K562 (cell line): ENCODE measurements around the gene SLC27A4. TPM values are rescaled to one million over a fixed set of nuclear protein-coding genes. Genes with fewer than 3 reads are reported as not detected.

Source experiments
- CBX2 ChIP-seq: fragments of 200-600 bp; sonication (generic); IDR thresholded peaks from one replicate; pipeline ENCODE4 v1.6.1; 2012; ENCODE audit warnings: mild to moderate bottlenecking, low read length, inconsistent platforms; ENCODE audit not compliant: insufficient read depth, poor library complexity, severe bottlenecking
- EGR1 ChIP-seq: fragments of 450-650 bp; conservative IDR thresholded peaks from 2 replicates; pipeline ENCODE4 v1.6.1; 2017; ENCODE audit warnings: mild to moderate bottlenecking
- ELK1 ChIP-seq: sonication (generic); formaldehyde crosslinking; IDR thresholded peaks from 2 replicates; pipeline ENCODE4 v1.8.1; 2022; ENCODE audit warnings: missing genetic modification reagents
- ETS1 ChIP-seq: conservative IDR thresholded peaks from 2 replicates; pipeline ENCODE4 v1.6.1; 2011; ENCODE audit warnings: low read depth, mild to moderate bottlenecking, low read length; ENCODE audit not compliant: control insufficient read depth
- ETV6 ChIP-seq, 3 experiments: fragments of 150-350 bp in 1 of 3; sonication (generic) in 1 of 3; formaldehyde crosslinking in 1 of 3; IDR thresholded peaks; 2 replicates each; pipeline versions ENCODE4 v1.6.1 to v1.8.0; 2014 to 2022; ENCODE audit warnings: borderline replicate concordance in 2 of 3, low read depth in 2 of 3, antibody characterized with exemption in 1 of 3, low read length in 1 of 3, mild to moderate bottlenecking in 1 of 3, missing genetic modification reagents in 1 of 3
- MITF ChIP-seq: IDR thresholded peaks from 2 replicates; pipeline ENCODE4 v1.6.1; 2014; ENCODE audit warnings: antibody characterized with exemption
- MXI1 ChIP-seq: IDR thresholded peaks from 2 replicates; pipeline ENCODE4 v1.6.1; 2011; ENCODE audit warnings: low read depth, mild to moderate bottlenecking, improper control_type of control experiment, low read length
- PHF20 ChIP-seq: fragments of 450-650 bp; IDR thresholded peaks from 2 replicates; pipeline ENCODE4 v1.6.1; 2018; ENCODE audit not compliant: partially characterized antibody
- POLR2G ChIP-seq: fragments of 200-400 bp; formaldehyde crosslinking; IDR thresholded peaks from 2 replicates; pipeline ENCODE4 v1.6.1; 2017; ENCODE audit warnings: low read depth, mild to moderate bottlenecking, antibody characterized with exemption, low read length, moderate library complexity
- RBM14 ChIP-seq: fragments of 200-400 bp; formaldehyde crosslinking; IDR thresholded peaks from 2 replicates; pipeline ENCODE4 v1.6.1; 2018; ENCODE audit warnings: low read depth, mild to moderate bottlenecking, low read length, moderate library complexity, borderline replicate concordance; ENCODE audit not compliant: insufficient read depth
- SNRNP70 ChIP-seq: fragments of 200-400 bp; formaldehyde crosslinking; optimal IDR thresholded peaks from 2 replicates; pipeline ENCODE3; 2017; ENCODE audit warnings: low read depth, low read length
- VEZF1 ChIP-seq: fragments of 200-800 bp; sonication (Bioruptor generic); IDR thresholded peaks from 2 replicates; pipeline ENCODE4 v1.6.1; 2017; ENCODE audit warnings: missing genetic modification characterization, missing compliant biosample characterization
- XRCC4 ChIP-seq: IDR thresholded peaks from one replicate; pipeline ENCODE4 v1.6.1; 2011; ENCODE audit not compliant: insufficient read depth, insufficient read length; ENCODE audit errors: extremely low read depth
- ZFPM2 ChIP-seq: fragments of 250-450 bp; sonication (Bioruptor Pico); IDR thresholded peaks from 2 replicates; pipeline ENCODE4 v1.5.1; 2022; ENCODE audit warnings: mild to moderate bottlenecking
- ZNF217 ChIP-seq: sonication (generic); formaldehyde crosslinking; IDR thresholded peaks from 2 replicates; pipeline ENCODE4 v1.8.0; 2022; ENCODE audit warnings: mild to moderate bottlenecking, missing genetic modification reagents
- ZNF699 ChIP-seq: fragments of 250-450 bp; sonication (Bioruptor Pico); IDR thresholded peaks from 2 replicates; pipeline ENCODE4 v1.8.0; 2021; ENCODE audit warnings: mild to moderate bottlenecking, moderate library complexity; ENCODE audit not compliant: insufficient replicate concordance
- ZNF740 ChIP-seq, 3 experiments: fragments of 200-800 bp in 1 of 3; sonication (Bioruptor generic) in 1 of 3; sonication (generic) in 1 of 3; formaldehyde crosslinking in 1 of 3; IDR thresholded peaks; 2 replicates each; pipeline versions ENCODE4 v1.6.1 to v1.8.0; 2016 to 2022; ENCODE audit warnings: mild to moderate bottlenecking in 2 of 3, missing compliant biosample characterization in 2 of 3, missing genetic modification characterization in 2 of 3, missing genetic modification reagents in 1 of 3
- polyA plus RNA-seq, 8 experiments: library from polyadenylated mRNA; depleted of rRNA in 4 of 8; stranded (reverse) in 5 of 8; unstranded in 3 of 8; fragments of >200 nt; fragmentation: Nextera tagmentation in 2 of 8; fragmentation: Illumina TruSeq in 1 of 8; extraction: Ambion mirVana in 2 of 8; extraction: Trizol in 1 of 8; gene quantifications; 2 replicates each; pipeline versions ENCODE4 v1.2.1 to v1.2.3, GENCODE V29; 2011 to 2014; ENCODE audit warnings: inconsistent platforms in 1 of 8, missing spikeins in 1 of 8
- total RNA-seq, 7 experiments: library from RNA; depleted of rRNA in 6 of 7; stranded (reverse); fragments of >200 nt in 6 of 7; fragmentation: Illumina TruSeq in 2 of 7; extraction: Trizol in 2 of 7; gene quantifications; 2 replicates each; pipeline versions ENCODE4 v1.2.1 to v1.2.3, GENCODE V29; 2011 to 2021; ENCODE audit warnings: low replicate concordance in 1 of 7

The SLC27A4 gene
- total and polyA plus RNA-seq, 9 of the 15 experiments (the other 6 are each of a cell fraction or from before 2014, with no cell fraction given): 0.25 to 35.7 (median 14.0) TPM

GRCh38 chr9:128370752-128371629 lies 30.7 kb downstream of the SLC27A4 start, which contains the start of gene URM1 (continued):
- TF ChIP-seq ZNF740 (CRISPR knock-in tag; IDR thresholded peaks at IDR 0.05): no peak
- peak in 1 of 2 experiments; percentile 43; a peak in 1 of 4 replicates for TF ChIP-seq ZNF740 (tag; IDR thresholded peaks at IDR 0.05)
- no peak for TF ChIP-seq ZFPM2 (CRISPR knock-in tag)
- peak; percentile 77 for TF ChIP-seq ETS1
- peak in 1 of 2 experiments; percentile 56; a peak in 2 of 4 replicates for TF ChIP-seq ETV6 (IDR thresholded peaks at IDR 0.05; ENCODE audit: borderline replicate concordance in 1 of 2, low read depth in 2 of 2, low read length in 1 of 2)
- no peak for TF ChIP-seq ETV6 (CRISPR knock-in tag; IDR thresholded peaks at IDR 0.05; ENCODE audit: borderline replicate concordance)
- TF ChIP-seq POLR2G: peak; percentile 85
- peak; percentile 99 for TF ChIP-seq PHF20
- no peak for TF ChIP-seq XRCC4
- no peak for TF ChIP-seq ZNF699
- peak; percentile 93 for TF ChIP-seq MXI1
- TF ChIP-seq CBX2: no peak
- TF ChIP-seq ZNF217: no peak
- no peak for TF ChIP-seq SNRNP70
- TF ChIP-seq EGR1: no peak
- TF ChIP-seq VEZF1 (CRISPR knock-in tag): peak; percentile 88
- TF ChIP-seq RBM14: no peak
- no peak for TF ChIP-seq MITF
- TF ChIP-seq ELK1 (CRISPR knock-in tag): no peak
